ENCODE measurements around the gene CREB3L4.

DNA sequence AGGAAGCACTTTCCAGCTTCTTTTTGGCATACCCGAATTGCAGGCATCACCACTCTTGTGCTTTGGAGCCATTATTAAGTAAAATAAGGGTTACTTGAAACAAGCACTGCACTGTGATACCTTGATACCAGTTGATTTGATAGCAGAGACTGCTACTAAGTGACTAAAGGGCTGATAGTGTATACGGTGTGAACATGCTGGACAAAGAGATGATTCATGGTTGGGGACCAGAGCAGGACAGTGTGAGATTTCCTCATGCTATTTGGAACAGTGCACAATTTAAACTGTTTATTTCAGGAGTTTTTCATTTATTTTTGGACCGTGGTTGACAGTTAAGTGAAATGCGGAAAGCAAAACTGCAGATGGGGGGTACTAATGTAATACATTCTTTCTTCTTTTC is 32.7 kb downstream of the CREB3L4 start:
- TF ChIP-seq, protein P1, sequence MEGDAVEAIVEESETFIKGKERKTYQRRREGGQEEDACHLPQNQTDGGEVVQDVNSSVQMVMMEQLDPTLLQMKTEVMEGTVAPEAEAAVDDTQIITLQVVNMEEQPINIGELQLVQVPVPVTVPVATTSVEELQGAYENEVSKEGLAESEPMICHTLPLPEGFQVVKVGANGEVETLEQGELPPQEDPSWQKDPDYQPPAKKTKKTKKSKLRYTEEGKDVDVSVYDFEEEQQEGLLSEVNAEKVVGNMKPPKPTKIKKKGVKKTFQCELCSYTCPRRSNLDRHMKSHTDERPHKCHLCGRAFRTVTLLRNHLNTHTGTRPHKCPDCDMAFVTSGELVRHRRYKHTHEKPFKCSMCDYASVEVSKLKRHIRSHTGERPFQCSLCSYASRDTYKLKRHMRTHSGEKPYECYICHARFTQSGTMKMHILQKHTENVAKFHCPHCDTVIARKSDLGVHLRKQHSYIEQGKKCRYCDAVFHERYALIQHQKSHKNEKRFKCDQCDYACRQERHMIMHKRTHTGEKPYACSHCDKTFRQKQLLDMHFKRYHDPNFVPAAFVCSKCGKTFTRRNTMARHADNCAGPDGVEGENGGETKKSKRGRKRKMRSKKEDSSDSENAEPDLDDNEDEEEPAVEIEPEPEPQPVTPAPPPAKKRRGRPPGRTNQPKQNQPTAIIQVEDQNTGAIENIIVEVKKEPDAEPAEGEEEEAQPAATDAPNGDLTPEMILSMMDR (conservative IDR thresholded peaks at IDR 0.05), result no peak
- TF ChIP-seq EZH2 (IDR thresholded peaks at IDR 0.05; ENCODE audit: low read depth), result no peak
